T-cell (primary cell): ENCODE results near the gene USP6NL. TPM values are rescaled to one million over a fixed set of nuclear protein-coding genes. Genes with fewer than 3 reads are reported as not detected.

Experiments used
- ATAC-seq, 4 experiments: fragments of 200-7000 bp in 3 of 4; fragments of 150-1000 bp in 1 of 4; cut with Tn5 transposase; replicated peaks in 1 of 4; 1 replicate in 3 of 4; 2 replicates in 1 of 4; pipeline ENCODE4 v1.10.0; 2021; ENCODE audit warnings: moderate library complexity in 3 of 4, mild to moderate bottlenecking in 2 of 4, moderate number of reproducible peaks in 1 of 4
- CTCF ChIA-PET, 2 donors: fragments of 300-600 bp; sonication (Branson Sonifier 250); formaldehyde crosslinking; loops; one replicate each; lab custom pipeline; 2022; ENCODE audit warnings: antibody characterized with exemption in 2 of 2; lab: Charles Lee
- POLR2A ChIA-PET, 2 donors: fragments of 300-600 bp; sonication (Branson Sonifier 250); formaldehyde crosslinking; loops; one replicate each; lab custom pipeline; 2022; ENCODE audit warnings: antibody characterized with exemption in 2 of 2; lab: Charles Lee
- DNase-seq, 35 experiments: peaks; one replicate each; pipeline versions ENCODE4 v3.0.0 to v3.0.0-alpha.2; 2013 to 2023
- H3K27ac ChIP-seq: one replicate; pipeline ENCODE4 v1.5.1; 2013; ENCODE audit warnings: low read length
- H3K27me3 ChIP-seq, 2 experiments: replicated peaks in 1 of 2; 1 replicate in 1 of 2; 2 replicates in 1 of 2; pipeline versions ENCODE4 v1.6.1 to v1.7.0; 2013; ENCODE audit warnings: low read length in 1 of 2, mixed read lengths in 1 of 2; ENCODE audit not compliant: control insufficient read depth in 2 of 2, insufficient read depth in 2 of 2; ENCODE audit errors: extremely low read depth in 1 of 2
- H3K36me3 ChIP-seq, 2 donors: 1 replicate in 1 of 2; 2 replicates in 1 of 2; pipeline versions ENCODE4 v1.6.1 to v1.7.0; 2013; ENCODE audit warnings: low read length in 1 of 2; ENCODE audit not compliant: control insufficient read depth in 2 of 2, insufficient read depth in 1 of 2; ENCODE audit errors: extremely low read depth in 1 of 2
- H3K4me1 ChIP-seq, 2 experiments: 1 replicate in 1 of 2; 2 replicates in 1 of 2; pipeline versions ENCODE4 v1.6.1 to v1.7.0; 2013; ENCODE audit warnings: low read length in 2 of 2, mixed read lengths in 1 of 2; ENCODE audit not compliant: insufficient read depth in 2 of 2, control insufficient read depth in 1 of 2; ENCODE audit errors: extremely low read depth in 1 of 2
- H3K4me3 ChIP-seq, 2 donors: 1 replicate in 1 of 2; 2 replicates in 1 of 2; pipeline versions ENCODE4 v1.5.1 to v1.7.0; 2013; ENCODE audit warnings: mild to moderate bottlenecking in 2 of 2, low read length in 1 of 2, moderate library complexity in 1 of 2; ENCODE audit not compliant: control insufficient read depth in 1 of 2; ENCODE audit errors: extremely low read depth in 1 of 2
- H3K9me3 ChIP-seq: 2 replicates; pipeline ENCODE4 v1.7.0; 2013
- H3K27ac Mint-ChIP-seq, 2 donors: one replicate each; pipeline ENCODE4 v1.8.0; 2020 to 2021; ENCODE audit warnings: mild to moderate bottlenecking in 2 of 2, mixed read lengths in 2 of 2
- H3K27me3 Mint-ChIP-seq, 2 donors: one replicate each; pipeline ENCODE4 v1.8.0; 2021 to 2022; ENCODE audit warnings: mixed read lengths in 2 of 2
- H3K36me3 Mint-ChIP-seq: one replicate; pipeline ENCODE4 v1.8.0; 2021; ENCODE audit warnings: mixed read lengths
- H3K4me1 Mint-ChIP-seq, 3 donors: one replicate each; pipeline ENCODE4 v1.8.0; 2020 to 2022; ENCODE audit warnings: mixed read lengths in 3 of 3, mild to moderate bottlenecking in 1 of 3
- H3K4me3 Mint-ChIP-seq, 3 donors: one replicate each; pipeline ENCODE4 v1.8.0; 2020 to 2022; ENCODE audit warnings: mild to moderate bottlenecking in 3 of 3, mixed read lengths in 3 of 3, moderate library complexity in 3 of 3
- H3K9me3 Mint-ChIP-seq, 3 donors: one replicate each; pipeline ENCODE4 v1.8.0; 2020 to 2022; ENCODE audit warnings: mixed read lengths in 3 of 3
- WGBS: methylation state at CpG from one replicate; pipeline ENCODE4 v1.1.5; 2013; ENCODE audit warnings: missing lambda C conversion rate; ENCODE audit not compliant: insufficient coverage; 5-methylcytosine and 5-hydroxymethylcytosine counted together
- total RNA-seq, 35 experiments: library from RNA in 6 of 35; stranded (reverse) in 6 of 35; fragments of 120-200 nt in 1 of 35; gene quantifications; one replicate each; pipeline versions ENCODE4 v1.2.1 to v1.2.4 and lab custom pipeline; 2013 to 2026

USP6NL gene
- total RNA-seq, 5 donors from 2014 or later (not counting 1 experiment from before 2014, with no cell fraction given) = 3.9 to 7.6 (median 4.6) TPM

DNA sequence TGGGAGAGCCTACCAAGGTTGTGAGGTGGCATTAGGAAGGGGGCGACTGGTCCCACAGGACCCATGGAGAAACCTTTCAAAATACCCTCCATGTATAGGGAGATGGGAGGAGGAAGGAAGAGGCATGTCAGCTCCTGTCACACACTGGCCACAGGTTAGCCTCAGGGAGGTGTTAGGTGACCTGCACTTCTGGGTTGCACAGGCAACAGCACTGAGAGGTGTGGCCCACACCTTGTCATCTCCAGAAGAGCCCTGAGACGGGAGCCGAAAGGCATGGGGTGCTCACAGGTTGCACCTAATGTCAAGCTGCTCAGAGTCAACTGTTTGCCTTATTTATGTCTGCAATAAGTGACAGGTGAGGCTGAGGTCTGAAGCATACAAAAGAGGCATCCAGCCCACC is 14.6 kb upstream of the USP6NL start:
- Mint-ChIP-seq H3K9me3 (no peaks in the 10 kb centered on the region), H3K36me3 (no peaks in the 10 kb centered on the region), H3K4me3 (no peak overlapping the region), H3K27ac (no peak overlapping the region), H3K4me1 (peaks cover 0 to 6% (median 6%) of the 10 kb centered on the region in 3 donors), H3K27me3 (no peaks in the 10 kb centered on the region)
- DNase-seq (no peak), ATAC-seq (no peak)
- 62% methylated on average over 2 of the region's 3 CpGs for WGBS
- ChIA-PET CTCF (interaction anchor here in 1 of 2 donors (0.7 kb wide), 1 partner anchor 9 kb away, joined by 3 read pairs; no protein-coding TSS in a partner anchor), POLR2A (no interaction called here)
- H3K9me3 ChIP-seq = no peaks in the 10 kb centered on the region
- no peak overlapping the region for H3K4me3 ChIP-seq
- no peaks in the 10 kb centered on the region for H3K4me1 ChIP-seq
- peaks cover 0 to 5% of the 10 kb centered on the region in 2 experiments for H3K27me3 ChIP-seq
- H3K27ac ChIP-seq = no peak overlapping the region
- no peaks in the 10 kb centered on the region for H3K36me3 ChIP-seq

DNA sequence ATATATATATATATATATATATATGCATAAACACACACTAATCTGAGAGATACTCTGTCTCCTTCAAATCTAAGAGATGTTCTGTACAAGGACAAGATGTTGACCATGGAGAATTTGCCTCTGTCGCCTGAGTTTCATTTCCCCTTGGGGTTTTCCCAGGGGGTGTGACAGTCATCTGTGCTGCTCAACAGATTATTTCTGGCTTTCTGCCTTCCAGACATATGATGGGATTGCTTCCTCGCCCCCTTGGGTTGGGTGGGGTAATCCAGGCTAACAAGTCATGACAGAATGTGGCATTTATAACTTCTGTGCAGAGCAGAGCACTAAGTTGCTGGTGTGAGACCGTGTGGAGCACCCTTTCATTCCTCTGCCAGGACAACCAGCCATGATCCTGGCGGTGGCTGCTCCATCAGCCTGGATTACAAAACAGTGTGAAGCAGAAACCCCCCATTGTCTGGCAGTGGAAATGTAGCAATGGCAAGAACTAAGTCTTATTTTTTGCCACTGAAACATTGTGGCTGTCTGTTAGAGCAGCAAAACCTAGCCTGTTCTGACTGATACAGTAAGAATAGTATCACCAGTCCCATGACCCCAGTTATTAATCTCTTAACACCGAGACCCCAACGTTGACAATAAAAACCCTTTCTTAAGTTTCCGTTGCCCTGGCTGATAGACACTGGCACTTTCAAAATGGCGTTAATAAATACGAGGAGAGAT is 13.7 kb upstream of the USP6NL start:
- Histone ChIP-seq H3K27ac (no peak overlapping the region), H3K4me1 (no peaks in the 10 kb centered on the region), H3K4me3 (no peak overlapping the region), H3K9me3 (no peaks in the 10 kb centered on the region), H3K36me3 (no peaks in the 10 kb centered on the region), H3K27me3 (peaks cover 0 to 5% of the 10 kb centered on the region in 2 experiments)
- POLR2A ChIA-PET = no interaction called here
- H3K27ac Mint-ChIP-seq = no peak overlapping the region
- ATAC-seq (peak in 1 of 4 experiments; percentile 29), DNase-seq (peak in 2 of 35 experiments; percentile 9 to 18)
- peaks cover 0 to 6% (median 6%) of the 10 kb centered on the region in 3 donors for H3K4me1 Mint-ChIP-seq
- no peaks in the 10 kb centered on the region for H3K27me3 Mint-ChIP-seq
- no peaks in the 10 kb centered on the region for H3K36me3 Mint-ChIP-seq
- H3K4me3 Mint-ChIP-seq = no peak overlapping the region
- WGBS = 57% methylated on average over 5 of the region's 9 CpGs
- CTCF ChIA-PET = interaction anchor here in 1 of 2 donors (0.6 kb wide), 1 partner anchor 288 kb away, joined by 3 read pairs; no protein-coding TSS in a partner anchor
- H3K9me3 Mint-ChIP-seq = peaks cover 0 to 3% (median 0%) of the 10 kb centered on the region in 3 donors

DNA sequence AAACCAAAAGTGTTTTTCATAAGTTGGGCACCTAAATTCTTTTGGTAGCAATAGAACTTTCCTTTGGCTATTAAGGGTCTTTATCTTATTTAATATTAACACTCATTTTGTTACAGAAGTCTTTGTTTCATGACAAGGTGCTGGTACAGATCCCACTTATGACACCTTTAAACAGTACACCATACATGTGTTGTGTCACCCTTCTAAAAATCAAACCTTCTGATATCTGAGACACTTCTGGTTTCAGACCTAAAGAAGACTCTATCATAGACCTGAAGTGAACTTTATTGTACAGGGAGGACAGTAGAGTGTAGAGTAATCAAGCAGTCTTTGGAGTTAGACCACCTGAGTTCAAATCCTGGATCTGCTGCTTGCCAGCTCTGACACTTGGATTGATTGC is 5.8 kb upstream of the USP6NL start:
- H3K27me3 Mint-ChIP-seq = no peaks in the 10 kb centered on the region
- DNase-seq (no peak), ATAC-seq (no peak)
- H3K9me3 ChIP-seq = no peaks in the 10 kb centered on the region
- ChIA-PET POLR2A (no interaction called here), CTCF (no interaction called here)
- H3K4me3 ChIP-seq = no peak overlapping the region
- no peaks in the 10 kb centered on the region for H3K36me3 ChIP-seq
- no peaks in the 10 kb centered on the region for H3K36me3 Mint-ChIP-seq
- no peak overlapping the region for H3K27ac ChIP-seq
- peaks cover 1 to 3% of the 10 kb centered on the region in 2 experiments for H3K4me1 ChIP-seq
- H3K4me3 Mint-ChIP-seq = no peak overlapping the region
- peaks cover 0 to 2% of the 10 kb centered on the region in 2 experiments for H3K27me3 ChIP-seq
- no peak overlapping the region for H3K27ac Mint-ChIP-seq
- peaks cover 11 to 18% (median 13%) of the 10 kb centered on the region in 3 donors for H3K4me1 Mint-ChIP-seq
- H3K9me3 Mint-ChIP-seq = peaks cover 3 to 14% (median 10%) of the 10 kb centered on the region in 3 donors

DNA sequence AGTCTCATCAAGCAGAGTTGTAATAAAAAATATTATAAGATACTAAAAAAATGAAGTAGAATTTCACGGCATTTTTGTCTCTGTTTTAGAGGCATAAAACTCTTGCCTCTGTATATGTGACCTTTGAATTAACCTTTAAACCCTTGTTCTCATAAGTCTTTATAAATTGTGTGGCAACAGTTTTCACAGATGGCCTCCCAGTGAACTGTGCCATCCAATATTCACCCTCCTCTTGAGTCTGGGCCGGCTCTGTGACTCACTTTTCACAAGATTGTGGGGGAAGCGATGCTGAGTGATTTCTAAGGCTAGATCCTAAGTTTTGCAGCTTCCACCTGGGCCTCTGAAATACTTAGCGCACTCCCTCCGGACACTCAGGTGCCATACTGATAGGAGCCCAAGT is 4.6 kb upstream of the USP6NL start:
- DNase-seq (no peak), ATAC-seq (no peak)
- POLR2A ChIA-PET = interaction anchor here in 1 of 2 donors (1.0 kb wide), 1 partner anchor 21 kb away, joined by 3 read pairs; no protein-coding TSS in a partner anchor
- H3K4me1 Mint-ChIP-seq = peaks cover 16 to 22% (median 16%) of the 10 kb centered on the region in 3 donors
- H3K27ac Mint-ChIP-seq = no peak overlapping the region
- no peak overlapping the region for H3K4me3 ChIP-seq
- peaks cover 6 to 8% of the 10 kb centered on the region in 2 experiments for H3K4me1 ChIP-seq
- WGBS = 89% methylated on average over 2 of the region's 5 CpGs
- H3K9me3 ChIP-seq = no peaks in the 10 kb centered on the region
- H3K36me3 Mint-ChIP-seq = no peaks in the 10 kb centered on the region
- CTCF ChIA-PET = no interaction called here
- no peak overlapping the region for H3K4me3 Mint-ChIP-seq
- peaks cover 3 to 14% (median 10%) of the 10 kb centered on the region in 3 donors for H3K9me3 Mint-ChIP-seq
- no peak overlapping the region for H3K27ac ChIP-seq
- H3K36me3 ChIP-seq = no peaks in the 10 kb centered on the region
- no peaks in the 10 kb centered on the region for H3K27me3 Mint-ChIP-seq
- H3K27me3 ChIP-seq = peaks cover 0 to 2% of the 10 kb centered on the region in 2 experiments

DNA sequence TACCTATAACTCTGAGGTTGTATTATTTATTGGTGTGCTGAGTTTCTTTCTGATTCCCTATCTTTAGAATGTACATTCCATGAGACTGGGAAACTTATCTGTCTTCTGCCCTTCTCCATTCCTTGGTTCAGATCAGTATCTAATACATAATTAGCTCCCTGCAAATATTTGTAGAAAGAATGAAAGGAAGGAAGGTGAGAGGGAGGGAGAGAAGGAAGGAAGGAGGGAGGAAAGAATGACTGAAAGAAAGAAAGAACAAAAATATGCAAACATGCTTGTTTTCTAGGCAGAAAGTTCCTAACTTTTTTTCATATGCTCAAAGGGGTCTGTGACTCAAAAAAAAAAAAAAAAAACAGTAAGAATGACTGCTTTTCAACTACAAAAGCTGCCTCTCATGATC is 3.9 kb upstream of the USP6NL start:
- Mint-ChIP-seq H3K27ac (peak overlapping the region in 1 of 2 donors; percentile 29), H3K9me3 (peaks cover 2 to 14% (median 10%) of the 10 kb centered on the region in 3 donors), H3K36me3 (no peaks in the 10 kb centered on the region), H3K4me3 (no peak overlapping the region), H3K27me3 (no peaks in the 10 kb centered on the region), H3K4me1 (peaks cover 19 to 27% (median 20%) of the 10 kb centered on the region in 3 donors)
- H3K36me3 ChIP-seq = no peaks in the 10 kb centered on the region
- ATAC-seq = no peak
- no peak overlapping the region for H3K27ac ChIP-seq
- H3K4me3 ChIP-seq = no peak overlapping the region
- ChIA-PET CTCF (no interaction called here), POLR2A (interaction anchor here in 1 of 2 donors (0.6 to 1.0 kb wide), 2 partner anchors 21 to 771 kb away, joined by 3 to 5 read pairs; no protein-coding TSS in a partner anchor)
- peaks cover 6 to 14% of the 10 kb centered on the region in 2 experiments for H3K4me1 ChIP-seq
- peaks cover 0 to 5% of the 10 kb centered on the region in 2 experiments for H3K27me3 ChIP-seq
- H3K9me3 ChIP-seq = no peaks in the 10 kb centered on the region
- no peak for DNase-seq

DNA sequence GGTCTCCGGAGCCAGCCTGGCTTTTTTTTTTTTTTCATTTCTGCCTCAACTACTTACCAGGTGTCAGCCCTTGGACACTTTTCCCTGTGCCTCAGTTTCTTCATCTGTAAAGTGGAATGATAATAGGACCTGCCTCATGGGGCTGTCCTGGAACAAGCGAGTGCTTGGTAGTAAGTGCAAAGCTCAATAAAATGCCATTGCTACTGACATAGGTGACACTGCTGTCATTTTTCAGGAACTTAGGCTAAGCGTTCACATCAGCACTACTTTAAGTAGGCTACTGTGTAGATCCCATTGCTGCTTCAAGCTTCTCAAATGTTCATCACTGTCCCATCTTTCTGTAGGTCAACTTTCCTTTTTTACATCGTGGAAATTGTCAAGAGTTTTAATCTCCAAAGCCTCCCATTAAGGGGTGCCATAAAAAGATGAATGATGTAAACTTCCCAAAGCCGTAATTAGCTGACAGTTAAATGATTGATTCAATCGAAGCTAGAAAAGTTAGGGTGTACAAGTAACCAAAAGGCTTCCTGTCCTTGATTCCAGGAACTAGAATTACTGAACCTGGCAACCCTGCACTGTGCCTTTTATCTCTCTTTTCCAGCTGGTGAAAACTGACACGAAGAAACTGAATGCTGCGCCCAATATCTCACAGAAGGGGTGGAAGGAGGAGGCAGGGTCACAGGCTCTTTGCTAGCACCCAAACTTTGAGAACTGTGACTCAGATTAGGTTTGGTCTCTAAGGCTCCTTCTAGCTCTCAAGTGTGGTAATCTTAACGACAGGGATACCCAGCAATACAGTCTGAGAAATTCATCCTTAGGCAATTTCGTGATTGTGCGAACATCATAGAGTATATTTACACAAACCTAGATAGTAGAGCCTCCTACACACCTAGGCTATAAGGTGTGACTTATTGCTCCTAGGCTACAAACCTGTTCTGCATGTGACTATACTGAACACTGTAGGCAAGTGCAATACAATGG is 861 bp upstream of the USP6NL start:
- peak; percentile 35 to 54 (median 48) for ATAC-seq
- Histone ChIP-seq H3K27me3 (peaks cover 0 to 5% of the 10 kb centered on the region in 2 experiments), H3K36me3 (no peaks in the 10 kb centered on the region), H3K9me3 (no peaks in the 10 kb centered on the region), H3K4me1 (peaks cover 10 to 14% of the 10 kb centered on the region in 2 experiments), H3K27ac (peak overlapping the region; percentile 49), H3K4me3 (peak overlapping the region; percentile 69 to 88)
- peak overlapping the region; percentile 86 to 90 (median 88) for H3K4me3 Mint-ChIP-seq
- no peaks in the 10 kb centered on the region for H3K27me3 Mint-ChIP-seq
- H3K4me1 Mint-ChIP-seq = peaks cover 45 to 52% (median 45%) of the 10 kb centered on the region in 3 donors
- H3K27ac Mint-ChIP-seq = peak overlapping the region; percentile 85 to 93
- H3K36me3 Mint-ChIP-seq = no peaks in the 10 kb centered on the region
- H3K9me3 Mint-ChIP-seq = peaks cover 0 to 12% (median 10%) of the 10 kb centered on the region in 3 donors
- ChIA-PET CTCF (interaction anchor here (0.5 to 0.7 kb wide), 4 partner anchors 16 to 1222 kb away, joined by 3 to 8 read pairs (median 4); no protein-coding TSS in a partner anchor), POLR2A (interaction anchor here (0.5 to 0.7 kb wide), 2 partner anchors 42 to 65 kb away, joined by 3 to 8 read pairs; no protein-coding TSS in a partner anchor)
- peak in 1 of 35 experiments; percentile 42 for DNase-seq
- 0% methylated on average over 2 of the region's 11 CpGs for WGBS
